H9 (cell line): ENCODE measurements around the gene PAM. TPM values are rescaled to one million over a fixed set of nuclear protein-coding genes. Genes with fewer than 3 reads are reported as not detected.

Experiments used
- DNase-seq: peaks from one replicate; pipeline ENCODE4 v3.0.0-alpha.2; 2017
- H2AFZ ChIP-seq: one replicate; pipeline ENCODE4 v1.6.1; 2013; ENCODE audit warnings: mild to moderate bottlenecking, low read length, control low read depth, moderate library complexity
- H2AK5ac ChIP-seq: 2 replicates; pipeline ENCODE4 v1.6.1; 2013; ENCODE audit warnings: low read length, control low read depth, mixed read lengths; ENCODE audit not compliant: insufficient read length
- H2BK120ac ChIP-seq: one replicate; pipeline ENCODE4 v1.6.1; 2013; ENCODE audit warnings: low read depth, mild to moderate bottlenecking, low read length, control low read depth, inconsistent platforms; ENCODE audit not compliant: poor library complexity, severe bottlenecking
- H2BK12ac ChIP-seq: 2 replicates; pipeline ENCODE4 v1.6.1; 2013; ENCODE audit warnings: low read length, control low read depth, mixed read lengths, low read depth; ENCODE audit not compliant: insufficient read length
- H2BK15ac ChIP-seq: 2 replicates; pipeline ENCODE4 v1.6.1; 2013; ENCODE audit warnings: low read depth, low read length, control low read depth
- H2BK20ac ChIP-seq: one replicate; pipeline ENCODE4 v1.6.1; 2013; ENCODE audit warnings: low read depth, mild to moderate bottlenecking, low read length, control low read depth, inconsistent platforms; ENCODE audit not compliant: poor library complexity, severe bottlenecking
- H2BK5ac ChIP-seq: 2 replicates; pipeline ENCODE4 v1.6.1; 2013; ENCODE audit warnings: low read length, control low read depth, mixed read lengths; ENCODE audit not compliant: insufficient read length
- H3K14ac ChIP-seq: 2 replicates; pipeline ENCODE4 v1.6.1; 2013; ENCODE audit warnings: low read length, control low read depth; ENCODE audit not compliant: insufficient read depth
- H3K18ac ChIP-seq: 2 replicates; pipeline ENCODE4 v1.6.1; 2013; ENCODE audit warnings: low read depth, mild to moderate bottlenecking, mixed read lengths, low read length, control low read depth; ENCODE audit not compliant: insufficient read length
- H3K23ac ChIP-seq: 2 replicates; pipeline ENCODE4 v1.6.1; 2013; ENCODE audit warnings: low read length, control low read depth, mixed read lengths, low read depth; ENCODE audit not compliant: insufficient read length
- H3K23me2 ChIP-seq: 2 replicates; pipeline ENCODE4 v1.6.1; 2013; ENCODE audit warnings: low read depth, mild to moderate bottlenecking, mixed read lengths, low read length, control low read depth; ENCODE audit not compliant: insufficient read length, poor library complexity, severe bottlenecking
- H3K27ac ChIP-seq: 2 replicates; pipeline ENCODE4 v1.5.1; 2013; ENCODE audit warnings: low read length, control low read depth, mixed read lengths, low read depth; ENCODE audit not compliant: insufficient read length
- H3K27me3 ChIP-seq: 2 replicates; pipeline ENCODE4 v1.6.1; 2013; ENCODE audit warnings: low read length, control low read depth, inconsistent platforms; ENCODE audit not compliant: insufficient read depth
- H3K4ac ChIP-seq: 2 replicates; pipeline ENCODE4 v1.6.1; 2013; ENCODE audit warnings: low read depth, mild to moderate bottlenecking, control low read depth, inconsistent platforms, low read length, moderate library complexity
- H3K4me1 ChIP-seq: 2 replicates; pipeline ENCODE4 v1.6.1; 2013; ENCODE audit warnings: low read length, control low read depth, inconsistent platforms; ENCODE audit not compliant: insufficient read depth
- H3K4me2 ChIP-seq: 2 replicates; pipeline ENCODE4 v1.6.1; 2013; ENCODE audit warnings: low read length, control low read depth, mixed read lengths; ENCODE audit not compliant: insufficient read length, insufficient read depth
- H3K56ac ChIP-seq: 2 replicates; pipeline ENCODE4 v1.6.1; 2013; ENCODE audit warnings: low read depth, mild to moderate bottlenecking, mixed read lengths, low read length, control low read depth; ENCODE audit not compliant: insufficient read length
- H3K79me1 ChIP-seq: 2 replicates; pipeline ENCODE4 v1.6.1; 2013; ENCODE audit warnings: low read depth, mild to moderate bottlenecking, moderate library complexity, low read length, control low read depth, inconsistent platforms; ENCODE audit not compliant: insufficient read depth, poor library complexity, severe bottlenecking
- H3K79me2 ChIP-seq: 2 replicates; pipeline ENCODE4 v1.6.1; 2013; ENCODE audit warnings: low read length, control low read depth, inconsistent platforms; ENCODE audit not compliant: insufficient read depth
- H3K9ac ChIP-seq: 2 replicates; pipeline ENCODE4 v1.6.1; 2013; ENCODE audit warnings: low read length, control low read depth, mixed read lengths; ENCODE audit not compliant: insufficient read length; ENCODE audit errors: extremely low read depth
- H3K9me3 ChIP-seq: one replicate; pipeline ENCODE4 v1.6.1; 2013; ENCODE audit warnings: low read depth, low read length, inconsistent platforms; ENCODE audit not compliant: control insufficient read depth
- H3T11ph ChIP-seq: one replicate; pipeline ENCODE4 v1.6.1; 2013; ENCODE audit warnings: mild to moderate bottlenecking, low read length, control low read depth, inconsistent platforms
- H4K20me1 ChIP-seq: one replicate; pipeline ENCODE4 v1.6.1; 2013; ENCODE audit not compliant: control insufficient read depth, insufficient read length, insufficient read depth
- H4K5ac ChIP-seq: 2 replicates; pipeline ENCODE4 v1.6.1; 2013; ENCODE audit warnings: low read depth, mild to moderate bottlenecking, mixed read lengths, low read length, control low read depth; ENCODE audit not compliant: insufficient read length
- H4K8ac ChIP-seq: replicated peaks from 2 replicates; pipeline ENCODE4 v1.6.1; 2013; ENCODE audit warnings: low read length, control low read depth, mixed read lengths, low read depth; ENCODE audit not compliant: insufficient read length
- H4K91ac ChIP-seq: 2 replicates; pipeline ENCODE4 v1.6.1; 2013; ENCODE audit warnings: low read depth, mild to moderate bottlenecking, moderate library complexity, mixed read lengths, low read length, control low read depth; ENCODE audit not compliant: insufficient read length
- H3K27ac Mint-ChIP-seq, 3 experiments: 2 replicates in 2 of 3; 3 replicates in 1 of 3; pipeline ENCODE4 v1.8.0; 2020 to 2021; ENCODE audit warnings: mixed read lengths in 3 of 3, mild to moderate bottlenecking in 1 of 3, moderate library complexity in 1 of 3
- H3K27me3 Mint-ChIP-seq: 2 replicates; pipeline ENCODE4 v1.8.0; 2021; ENCODE audit warnings: low read depth, mild to moderate bottlenecking, moderate library complexity, mixed read lengths
- H3K36me3 Mint-ChIP-seq, 3 experiments: 2 replicates in 2 of 3; 3 replicates in 1 of 3; pipeline ENCODE4 v1.8.0; 2020 to 2021; ENCODE audit warnings: low read depth in 3 of 3, mixed read lengths in 3 of 3; ENCODE audit not compliant: insufficient read depth in 1 of 3
- H3K4me1 Mint-ChIP-seq, 2 experiments: 2 replicates each; pipeline ENCODE4 v1.8.0; 2020; ENCODE audit warnings: mixed read lengths in 2 of 2
- H3K4me3 Mint-ChIP-seq, 2 experiments: 2 replicates in 1 of 2; 3 replicates in 1 of 2; pipeline ENCODE4 v1.8.0; 2020 to 2021; ENCODE audit warnings: mild to moderate bottlenecking in 2 of 2, mixed read lengths in 2 of 2, moderate library complexity in 1 of 2
- H3K9me3 Mint-ChIP-seq, 2 experiments: 2 replicates in 1 of 2; 3 replicates in 1 of 2; pipeline ENCODE4 v1.8.0; 2020; ENCODE audit warnings: mild to moderate bottlenecking in 2 of 2, mixed read lengths in 2 of 2, moderate library complexity in 1 of 2
- WGBS: extraction: QIAGEN DNeasy Blood & Tissue Kit; methylation state at CpG from one replicate; pipeline ENCODE4 v1.1.7; 2013; ENCODE audit warnings: missing lambda C conversion rate, low lambda C conversion rate, mixed read lengths; ENCODE audit not compliant: insufficient read length; ENCODE audit errors: extremely low coverage; 5-methylcytosine and 5-hydroxymethylcytosine counted together
- total RNA-seq: library from RNA; stranded (reverse); gene quantifications from 2 replicates; pipeline ENCODE4 v1.2.1, GENCODE V29; 2021
- TF ChIP-seq, protein P1 (sequence below): fragments of 200-600 bp; sonication (generic); conservative IDR thresholded peaks from 3 replicates; pipeline ENCODE4 v1.8.0; 2021; ENCODE audit warnings: antibody characterized with exemption, mild to moderate bottlenecking

The PAM gene
- total RNA-seq, 1 experiment from 2014 or later = 31.5 TPM

GRCh38 chr5:102874054-102874453, 118.9 kb downstream of the PAM start:
- no peak overlapping the region for H2BK15ac ChIP-seq
- no peaks in the 10 kb centered on the region for H4K20me1 ChIP-seq
- H4K5ac ChIP-seq = no peak overlapping the region
- DNase-seq = no peak
- no peaks in the 10 kb centered on the region for H3K9me3 ChIP-seq
- H4K8ac ChIP-seq = no peak overlapping the region
- Mint-ChIP-seq H3K4me3 (no peak overlapping the region), H3K9me3 (no peaks in the 10 kb centered on the region), H3K27ac (no peak overlapping the region), H3K4me1 (peaks cover 12 to 21% of the 10 kb centered on the region in 2 experiments), H3K36me3 (peaks cover 0 to 6% (median under 1%) of the 10 kb centered on the region in 3 experiments; a peak in 2 of 7 replicates), H3K27me3 (no peaks in the 10 kb centered on the region)
- H3K79me2 ChIP-seq = no peaks in the 10 kb centered on the region
- TF ChIP-seq, protein P1, sequence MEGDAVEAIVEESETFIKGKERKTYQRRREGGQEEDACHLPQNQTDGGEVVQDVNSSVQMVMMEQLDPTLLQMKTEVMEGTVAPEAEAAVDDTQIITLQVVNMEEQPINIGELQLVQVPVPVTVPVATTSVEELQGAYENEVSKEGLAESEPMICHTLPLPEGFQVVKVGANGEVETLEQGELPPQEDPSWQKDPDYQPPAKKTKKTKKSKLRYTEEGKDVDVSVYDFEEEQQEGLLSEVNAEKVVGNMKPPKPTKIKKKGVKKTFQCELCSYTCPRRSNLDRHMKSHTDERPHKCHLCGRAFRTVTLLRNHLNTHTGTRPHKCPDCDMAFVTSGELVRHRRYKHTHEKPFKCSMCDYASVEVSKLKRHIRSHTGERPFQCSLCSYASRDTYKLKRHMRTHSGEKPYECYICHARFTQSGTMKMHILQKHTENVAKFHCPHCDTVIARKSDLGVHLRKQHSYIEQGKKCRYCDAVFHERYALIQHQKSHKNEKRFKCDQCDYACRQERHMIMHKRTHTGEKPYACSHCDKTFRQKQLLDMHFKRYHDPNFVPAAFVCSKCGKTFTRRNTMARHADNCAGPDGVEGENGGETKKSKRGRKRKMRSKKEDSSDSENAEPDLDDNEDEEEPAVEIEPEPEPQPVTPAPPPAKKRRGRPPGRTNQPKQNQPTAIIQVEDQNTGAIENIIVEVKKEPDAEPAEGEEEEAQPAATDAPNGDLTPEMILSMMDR = no peak
- no peaks in the 10 kb centered on the region for H3K27me3 ChIP-seq
- no CpG with 5 or more reads among the region's 5 CpGs for WGBS
- no peak overlapping the region for H2BK20ac ChIP-seq
- H3K27ac ChIP-seq = no peak overlapping the region
- H2AFZ ChIP-seq = no peak overlapping the region
- H3K14ac ChIP-seq = no peak overlapping the region
- no peaks in the 10 kb centered on the region for H3K79me1 ChIP-seq
- H3K56ac ChIP-seq = no peak overlapping the region
- H3K4me2 ChIP-seq = no peak overlapping the region
- H3K9ac ChIP-seq = no peak overlapping the region
- H3K18ac ChIP-seq = no peak overlapping the region
- no peaks in the 10 kb centered on the region for H3K4me1 ChIP-seq
- H2BK12ac ChIP-seq = no peak overlapping the region
- no peak overlapping the region for H4K91ac ChIP-seq
- H3K4ac ChIP-seq = no peak overlapping the region
- no peak overlapping the region for H2AK5ac ChIP-seq
- H2BK120ac ChIP-seq = no peak overlapping the region
- no peak overlapping the region for H2BK5ac ChIP-seq
- no peaks in the 10 kb centered on the region for H3K23me2 ChIP-seq
- H3T11ph ChIP-seq = no peak overlapping the region
- no peak overlapping the region for H3K23ac ChIP-seq
